Adrenal gland (tissue), 12 donors: ENCODE measurements around the gene NSMF. TPM values are rescaled to one million over a fixed set of nuclear protein-coding genes. Genes with fewer than 3 reads are reported as not detected.

ENCODE experiments used
- DNase-seq, 7 donors: peaks; one replicate each; pipeline ENCODE4 v3.0.0-alpha.2; 2019 to 2020
- H3K27ac ChIP-seq, 5 donors: fragments of 200-600 bp; sonication (generic) in 4 of 5; 1 replicate in 3 of 5; 2 replicates in 2 of 5; pipeline versions ENCODE4 v1.5.1 to v1.8.0; 2016 to 2020; ENCODE audit warnings: mild to moderate bottlenecking in 1 of 5
- H3K27me3 ChIP-seq: fragments of 200-600 bp; 2 replicates; pipeline ENCODE4 v1.8.0; 2021
- H3K36me3 ChIP-seq, 2 donors: fragments of 200-600 bp; replicated peaks in 1 of 2; 1 replicate in 1 of 2; 2 replicates in 1 of 2; pipeline versions ENCODE4 v1.5.1 to v1.8.0; 2018 to 2022
- H3K4me1 ChIP-seq, 2 donors: fragments of 200-600 bp; replicated peaks in 1 of 2; 1 replicate in 1 of 2; 2 replicates in 1 of 2; pipeline versions ENCODE4 v1.5.1 to v1.8.0; 2018 to 2021
- H3K4me3 ChIP-seq, 4 donors: fragments of 200-600 bp; sonication (generic) in 3 of 4; one replicate each; pipeline ENCODE4 v1.5.1; 2016 to 2018
- H3K9me3 ChIP-seq, 3 donors: fragments of 200-600 bp; sonication (generic) in 1 of 3; replicated peaks in 1 of 3; 1 replicate in 2 of 3; 2 replicates in 1 of 3; pipeline versions ENCODE4 v1.5.1 to v1.8.0; 2016 to 2021
- CTCF ChIP-seq, 6 experiments: fragments of 450-650 bp in 4 of 6; fragments of 200-600 bp in 2 of 6; sonication (generic) in 1 of 6; IDR thresholded peaks; 1 replicate in 5 of 6; 2 replicates in 1 of 6; pipeline versions ENCODE4 v1.5.1 to v1.8.0; 2016 to 2021; ENCODE audit warnings: antibody characterized with exemption in 6 of 6, mild to moderate bottlenecking in 2 of 6, moderate library complexity in 1 of 6
- POLR2A ChIP-seq, 2 donors: fragments of 450-650 bp; IDR thresholded peaks; one replicate each; pipeline ENCODE4 v1.6.1; 2017; ENCODE audit warnings: antibody characterized with exemption in 2 of 2, mild to moderate bottlenecking in 2 of 2, moderate library complexity in 1 of 2
- WGBS, 4 donors: extraction: QIAGEN DNeasy Blood & Tissue Kit in 2 of 4; methylation state at CpG; one replicate each; pipeline versions ENCODE4 v1.1.5 to v1.1.7; 2013 to 2017; 5-methylcytosine and 5-hydroxymethylcytosine counted together
- intact Hi-C, 2 donors: fragments of 100-400 bp; cut with DNase I; formaldehyde crosslinking; loops; one replicate each; pipeline versions ENCODE4 v1.14.1 to v1.15.0; 2022 to 2023
- polyA plus RNA-seq, 3 donors: library from polyadenylated mRNA; stranded (reverse); fragments of 200-250 nt in 2 of 3; fragments of 350-450 nt in 1 of 3; fragmentation: Illumina TruSeq in 1 of 3; extraction: RNeasy Lipid Tissue Mini Kit (QIAGEN cat#74804) in 1 of 3; gene quantifications; one replicate each; pipeline ENCODE4 v1.2.3, GENCODE V29; 2013 to 2014
- total RNA-seq, 9 donors: library from RNA; depleted of rRNA in 4 of 9; stranded (reverse); fragments of >200 nt in 4 of 9; fragments of 120-200 nt in 1 of 9; fragmentation: NEBNext Ultra II Directional in 1 of 9; extraction: Animal tissue kit (Norgen Biotek cat#: 25700) in 1 of 9; gene quantifications; one replicate each; pipeline versions ENCODE4 v1.1.0 to v1.2.4, GENCODE V29; 2013 to 2023
- donor health status: healthy with polysubstance abuse.
- donor health status: Bipolar disorder and iron deficiency.
- donor health status: DM: yes; HTN: yes; CAD: no.
- donor health status: DM: no; HTN: no; CAD: no.
- donor health status: DM: no; HTN: no; CAD: no.
- donor health status: DM: yes; HTN: yes; CAD: no.

Gene NSMF
- total and polyA plus RNA-seq, 12 donors, result 8.7 to 118 (median 25.9) TPM

GRCh38 chr9:137457406-137458193 is 1.5 kb downstream of the NSMF start:
- WGBS, 4 donors, result 90 to 99% (median 92%) methylated on average over 13 to 44 of the region's 44 CpGs
- Histone ChIP-seq H3K36me3 (peaks cover 0 to 7% of the 10 kb centered on the region in 2 donors), H3K4me3 (peak overlapping the region in 1 of 4 donors; percentile 80), H3K4me1 (peaks cover 25 to 27% of the 10 kb centered on the region in 2 donors), H3K27ac (peak overlapping the region in 2 of 5 donors; percentile 30 to 85), H3K27me3 (no peaks in the 10 kb centered on the region), H3K9me3 (no peaks in the 10 kb centered on the region)
- peak in 4 of 7 donors; percentile 8 to 38 (median 20) for DNase-seq
- TF ChIP-seq POLR2A (IDR thresholded peaks at IDR 0.05) (no peak), CTCF (IDR thresholded peaks at IDR 0.05) (no peak)
- intact Hi-C loops, result no loop called here

GRCh38 chr9:137456864-137457405 is 2.2 kb downstream of the NSMF start:
- WGBS, 4 donors, result 82 to 94% (median 89%) methylated on average over 5 to 10 of the region's 10 CpGs
- peak overlapping the region in 2 of 5 donors; percentile 21 to 76 for H3K27ac ChIP-seq
- TF ChIP-seq CTCF (IDR thresholded peaks at IDR 0.05), result no peak
- TF ChIP-seq POLR2A (IDR thresholded peaks at IDR 0.05), result no peak
- no peaks in the 10 kb centered on the region for H3K9me3 ChIP-seq
- H3K4me1 ChIP-seq, result peaks cover 25 to 27% of the 10 kb centered on the region in 2 donors
- peaks cover 0 to 9% of the 10 kb centered on the region in 2 donors for H3K36me3 ChIP-seq
- DNase-seq, result peak in 4 of 7 donors; percentile 7 to 27 (median 18)
- H3K27me3 ChIP-seq, result no peaks in the 10 kb centered on the region
- H3K4me3 ChIP-seq, result no peak overlapping the region
- intact Hi-C loops, result no loop called here

GRCh38 chr9:137456061-137456863 is 2.9 kb downstream of the NSMF start:
- H3K4me3 ChIP-seq, result no peak overlapping the region
- 83 to 87% (median 85%) methylated on average over 12 of the region's 12 CpGs for WGBS, 4 donors
- TF ChIP-seq POLR2A (IDR thresholded peaks at IDR 0.05) (no peak), CTCF (IDR thresholded peaks at IDR 0.05) (no peak)
- no peaks in the 10 kb centered on the region for H3K27me3 ChIP-seq
- H3K4me1 ChIP-seq, result peaks cover 25 to 27% of the 10 kb centered on the region in 2 donors
- peaks cover 0 to 9% of the 10 kb centered on the region in 2 donors for H3K36me3 ChIP-seq
- intact Hi-C loops, result no loop called here
- H3K9me3 ChIP-seq, result no peaks in the 10 kb centered on the region
- peak overlapping the region in 2 of 5 donors; percentile 21 to 76 for H3K27ac ChIP-seq
- DNase-seq, result peak in 2 of 7 donors; percentile 6 to 13
